Measurements from ENCODE around the gene COX20. TPM values are rescaled to one million over a fixed set of nuclear protein-coding genes. Genes with fewer than 3 reads are reported as not detected.

COX20 gene
- total RNA-seq, 1 donor from 2014 or later: 22.8 TPM

DNA sequence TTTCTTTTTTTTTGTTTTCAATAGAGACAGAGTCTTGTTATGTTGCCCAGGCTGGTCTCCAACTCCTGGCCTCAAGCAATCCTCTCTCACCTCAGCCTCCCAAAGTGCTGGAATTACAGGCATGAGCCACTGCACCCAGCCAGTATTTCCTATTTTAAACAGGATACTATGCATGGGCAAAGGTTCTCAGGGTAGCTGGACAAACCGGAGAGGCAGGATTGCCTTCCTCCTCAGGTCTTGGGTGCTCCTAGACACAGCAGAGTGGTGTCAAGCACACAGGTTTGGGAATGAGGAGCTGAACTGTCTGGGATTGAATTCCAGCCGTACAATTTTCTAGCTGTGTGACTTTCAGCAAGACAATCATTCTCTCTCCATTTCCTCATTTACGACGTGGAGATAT, 51.8 kb downstream of the COX20 start:
- Histone ChIP-seq H3K4me1 (no peaks in the 10 kb centered on the region), H3K36me3 (no peaks in the 10 kb centered on the region), H3K27me3 (ENCODE audit: low read depth) (no peaks in the 10 kb centered on the region), H3K4me3 (no peak overlapping the region), H3K9me3 (no peaks in the 10 kb centered on the region), H3K27ac (no peak overlapping the region)
- no peak for ATAC-seq
- TF ChIP-seq, protein P1, sequence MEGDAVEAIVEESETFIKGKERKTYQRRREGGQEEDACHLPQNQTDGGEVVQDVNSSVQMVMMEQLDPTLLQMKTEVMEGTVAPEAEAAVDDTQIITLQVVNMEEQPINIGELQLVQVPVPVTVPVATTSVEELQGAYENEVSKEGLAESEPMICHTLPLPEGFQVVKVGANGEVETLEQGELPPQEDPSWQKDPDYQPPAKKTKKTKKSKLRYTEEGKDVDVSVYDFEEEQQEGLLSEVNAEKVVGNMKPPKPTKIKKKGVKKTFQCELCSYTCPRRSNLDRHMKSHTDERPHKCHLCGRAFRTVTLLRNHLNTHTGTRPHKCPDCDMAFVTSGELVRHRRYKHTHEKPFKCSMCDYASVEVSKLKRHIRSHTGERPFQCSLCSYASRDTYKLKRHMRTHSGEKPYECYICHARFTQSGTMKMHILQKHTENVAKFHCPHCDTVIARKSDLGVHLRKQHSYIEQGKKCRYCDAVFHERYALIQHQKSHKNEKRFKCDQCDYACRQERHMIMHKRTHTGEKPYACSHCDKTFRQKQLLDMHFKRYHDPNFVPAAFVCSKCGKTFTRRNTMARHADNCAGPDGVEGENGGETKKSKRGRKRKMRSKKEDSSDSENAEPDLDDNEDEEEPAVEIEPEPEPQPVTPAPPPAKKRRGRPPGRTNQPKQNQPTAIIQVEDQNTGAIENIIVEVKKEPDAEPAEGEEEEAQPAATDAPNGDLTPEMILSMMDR (IDR thresholded peaks at IDR 0.05): no peak
- DNase-seq: no peak
- intact Hi-C loops (cut with DNase I): no loop called here

DNA sequence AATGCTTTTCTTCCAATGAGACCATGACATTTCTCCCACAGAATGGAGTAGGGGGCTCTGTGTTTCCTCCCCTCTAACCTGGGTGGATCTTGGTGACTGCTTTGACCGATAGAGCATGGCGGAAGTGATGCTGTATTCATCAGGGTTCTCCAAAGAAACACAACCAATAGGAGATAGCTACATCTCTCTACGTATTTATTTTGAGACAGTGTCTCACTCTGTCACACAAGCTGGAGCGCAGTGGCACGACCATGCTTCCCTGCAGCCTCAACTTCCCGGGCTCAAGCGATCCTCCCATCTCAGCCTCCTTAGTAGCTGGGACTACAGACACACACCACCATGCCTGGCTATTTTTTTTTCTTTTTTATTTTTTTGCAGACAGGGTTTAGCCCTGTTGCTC, 58.4 kb downstream of the COX20 start:
- Histone ChIP-seq H3K9me3 (no peaks in the 10 kb centered on the region), H3K4me3 (no peak overlapping the region), H3K36me3 (no peaks in the 10 kb centered on the region), H3K4me1 (no peaks in the 10 kb centered on the region), H3K27me3 (ENCODE audit: low read depth) (no peaks in the 10 kb centered on the region), H3K27ac (no peak overlapping the region)
- TF ChIP-seq, protein P1 (IDR thresholded peaks at IDR 0.05): no peak
- DNase-seq: no peak
- ATAC-seq: no peak
- intact Hi-C loops (cut with DNase I): no loop called here

Other genes starting within 250 kb of the COX20 start
- 43.7 TPM for gene DESI2, start 182.5 kb upstream of the COX20 start, total RNA-seq
- gene HNRNPU, start 28.9 kb downstream of the COX20 start, total RNA-seq: 279 TPM